ENCODE results near the gene DPYD.
A peak's percentile ranks its signal among the peaks of the same experiment; 100 is the strongest.

DNA sequence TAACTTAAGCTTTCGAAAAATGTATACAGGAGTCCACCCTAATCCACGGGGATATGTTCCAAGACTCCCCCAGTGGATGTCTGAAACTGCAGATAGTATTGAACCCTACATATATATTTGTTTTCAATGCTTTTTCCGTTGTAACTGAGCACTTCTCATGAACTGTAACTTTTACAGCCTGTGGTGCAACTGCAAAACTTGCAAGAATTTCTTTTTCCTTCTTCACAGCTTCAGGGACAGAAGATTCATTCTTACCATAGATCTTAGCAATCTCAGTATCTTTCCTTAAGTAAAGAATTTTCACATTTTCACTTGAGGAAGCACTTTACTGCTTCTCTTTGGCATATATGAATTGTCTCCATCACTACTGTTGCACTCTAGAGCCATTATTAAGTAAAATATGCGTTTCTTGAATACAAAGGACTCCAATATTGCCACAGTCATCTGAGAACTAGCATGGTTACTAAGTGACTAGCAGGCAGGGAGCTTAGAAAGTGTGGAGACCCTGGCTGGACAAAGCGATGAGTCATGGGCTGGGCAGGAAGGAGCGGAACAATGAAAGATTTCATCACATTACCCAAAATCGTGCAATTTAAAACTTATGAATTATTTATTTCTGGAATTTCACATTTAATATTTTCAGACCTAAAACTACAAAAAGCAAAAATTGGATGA is 14.1 kb downstream of the DPYD start:
- TF ChIP-seq CTCF (IDR thresholded peaks at IDR 0.05) (no peak), POLR2A (IDR thresholded peaks at IDR 0.05) (no peak), EP300 (IDR thresholded peaks at IDR 0.05) (peak in 1 of 2 donors; percentile 54)

All from tibial nerve (tissue), 4 donors.